ENCODE results near the gene GGACT.

GRCh38 chr13:100559886-100560285 is 28.7 kb downstream of the GGACT start:
- TF ChIP-seq, protein P1, sequence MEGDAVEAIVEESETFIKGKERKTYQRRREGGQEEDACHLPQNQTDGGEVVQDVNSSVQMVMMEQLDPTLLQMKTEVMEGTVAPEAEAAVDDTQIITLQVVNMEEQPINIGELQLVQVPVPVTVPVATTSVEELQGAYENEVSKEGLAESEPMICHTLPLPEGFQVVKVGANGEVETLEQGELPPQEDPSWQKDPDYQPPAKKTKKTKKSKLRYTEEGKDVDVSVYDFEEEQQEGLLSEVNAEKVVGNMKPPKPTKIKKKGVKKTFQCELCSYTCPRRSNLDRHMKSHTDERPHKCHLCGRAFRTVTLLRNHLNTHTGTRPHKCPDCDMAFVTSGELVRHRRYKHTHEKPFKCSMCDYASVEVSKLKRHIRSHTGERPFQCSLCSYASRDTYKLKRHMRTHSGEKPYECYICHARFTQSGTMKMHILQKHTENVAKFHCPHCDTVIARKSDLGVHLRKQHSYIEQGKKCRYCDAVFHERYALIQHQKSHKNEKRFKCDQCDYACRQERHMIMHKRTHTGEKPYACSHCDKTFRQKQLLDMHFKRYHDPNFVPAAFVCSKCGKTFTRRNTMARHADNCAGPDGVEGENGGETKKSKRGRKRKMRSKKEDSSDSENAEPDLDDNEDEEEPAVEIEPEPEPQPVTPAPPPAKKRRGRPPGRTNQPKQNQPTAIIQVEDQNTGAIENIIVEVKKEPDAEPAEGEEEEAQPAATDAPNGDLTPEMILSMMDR (IDR thresholded peaks at IDR 0.05), result no peak
- TF ChIP-seq, protein P2, sequence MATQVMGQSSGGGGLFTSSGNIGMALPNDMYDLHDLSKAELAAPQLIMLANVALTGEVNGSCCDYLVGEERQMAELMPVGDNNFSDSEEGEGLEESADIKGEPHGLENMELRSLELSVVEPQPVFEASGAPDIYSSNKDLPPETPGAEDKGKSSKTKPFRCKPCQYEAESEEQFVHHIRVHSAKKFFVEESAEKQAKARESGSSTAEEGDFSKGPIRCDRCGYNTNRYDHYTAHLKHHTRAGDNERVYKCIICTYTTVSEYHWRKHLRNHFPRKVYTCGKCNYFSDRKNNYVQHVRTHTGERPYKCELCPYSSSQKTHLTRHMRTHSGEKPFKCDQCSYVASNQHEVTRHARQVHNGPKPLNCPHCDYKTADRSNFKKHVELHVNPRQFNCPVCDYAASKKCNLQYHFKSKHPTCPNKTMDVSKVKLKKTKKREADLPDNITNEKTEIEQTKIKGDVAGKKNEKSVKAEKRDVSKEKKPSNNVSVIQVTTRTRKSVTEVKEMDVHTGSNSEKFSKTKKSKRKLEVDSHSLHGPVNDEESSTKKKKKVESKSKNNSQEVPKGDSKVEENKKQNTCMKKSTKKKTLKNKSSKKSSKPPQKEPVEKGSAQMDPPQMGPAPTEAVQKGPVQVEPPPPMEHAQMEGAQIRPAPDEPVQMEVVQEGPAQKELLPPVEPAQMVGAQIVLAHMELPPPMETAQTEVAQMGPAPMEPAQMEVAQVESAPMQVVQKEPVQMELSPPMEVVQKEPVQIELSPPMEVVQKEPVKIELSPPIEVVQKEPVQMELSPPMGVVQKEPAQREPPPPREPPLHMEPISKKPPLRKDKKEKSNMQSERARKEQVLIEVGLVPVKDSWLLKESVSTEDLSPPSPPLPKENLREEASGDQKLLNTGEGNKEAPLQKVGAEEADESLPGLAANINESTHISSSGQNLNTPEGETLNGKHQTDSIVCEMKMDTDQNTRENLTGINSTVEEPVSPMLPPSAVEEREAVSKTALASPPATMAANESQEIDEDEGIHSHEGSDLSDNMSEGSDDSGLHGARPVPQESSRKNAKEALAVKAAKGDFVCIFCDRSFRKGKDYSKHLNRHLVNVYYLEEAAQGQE (IDR thresholded peaks at IDR 0.05; ENCODE audit: insufficient read depth in 1 of 2, low read depth in 2 of 2, low read length in 1 of 2), result no peak
- no peak for TF ChIP-seq POLR2AphosphoS5 (IDR thresholded peaks at IDR 0.05; ENCODE audit: low read depth, low read length)

Measured in Panc1 (cell line).